Measurements from ENCODE around the gene GAD1.

Gene GAD1

DNA sequence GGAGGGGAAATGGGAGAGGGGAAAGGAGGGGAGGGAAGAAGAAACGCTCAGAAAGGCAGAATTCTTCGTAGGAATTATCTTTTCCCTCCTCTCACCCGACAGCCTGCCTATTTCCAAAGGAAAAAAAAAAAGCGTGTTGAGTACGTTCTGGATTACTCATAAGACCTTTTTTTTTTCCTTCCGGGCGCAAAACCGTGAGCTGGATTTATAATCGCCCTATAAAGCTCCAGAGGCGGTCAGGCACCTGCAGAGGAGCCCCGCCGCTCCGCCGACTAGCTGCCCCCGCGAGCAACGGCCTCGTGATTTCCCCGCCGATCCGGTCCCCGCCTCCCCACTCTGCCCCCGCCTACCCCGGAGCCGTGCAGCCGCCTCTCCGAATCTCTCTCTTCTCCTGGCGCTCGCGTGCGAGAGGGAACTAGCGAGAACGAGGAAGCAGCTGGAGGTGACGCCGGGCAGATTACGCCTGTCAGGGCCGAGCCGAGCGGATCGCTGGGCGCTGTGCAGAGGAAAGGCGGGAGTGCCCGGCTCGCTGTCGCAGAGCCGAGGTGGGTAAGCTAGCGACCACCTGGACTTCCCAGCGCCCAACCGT is at the start of gene GAD1:
Gene GAD1, plus strand, starts transcription at position 384 of the 589 bp plus-strand sequence. CDS start 1,705 bp downstream, outside the sequence.
- peak in 1 of 2 donors; percentile 58 for DNase-seq (ENCODE audit: low read depth in 1 of 2, low spot score in 1 of 2)

DNA sequence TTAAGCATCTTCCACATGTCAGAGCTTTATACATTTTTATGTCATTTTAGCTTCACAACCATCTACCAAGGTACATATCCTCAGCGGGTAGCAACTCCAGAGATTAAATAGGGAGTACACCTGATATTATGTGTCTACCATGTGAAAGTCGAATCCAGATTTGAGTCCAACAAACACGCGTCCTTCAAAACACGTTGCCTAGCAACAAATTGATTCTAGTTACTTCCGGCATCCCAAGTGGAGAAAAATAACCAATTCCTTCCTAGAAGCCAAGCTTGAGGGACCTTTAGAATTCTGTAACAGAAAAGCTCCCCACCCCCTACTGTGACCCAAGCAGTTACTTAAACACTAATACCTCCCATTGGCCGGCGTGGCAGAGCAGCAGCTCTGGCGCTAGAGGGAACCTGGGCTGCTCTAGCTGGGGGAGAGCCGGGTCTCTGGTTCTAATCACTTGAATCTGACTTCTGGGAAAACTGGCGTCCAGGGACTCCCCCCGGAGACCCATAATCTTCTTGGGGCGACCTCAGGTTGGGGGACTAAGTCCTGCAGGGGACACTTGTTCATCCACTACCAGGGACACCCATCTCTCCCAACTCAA is 46.6 kb upstream of the GAD1 start, which contains the start of gene ERICH2:
Gene ERICH2, plus strand, starts transcription at position 371 of the 598 bp plus-strand sequence. CDS start 304 bp downstream, outside the sequence.
- no peak for DNase-seq (ENCODE audit: low read depth in 1 of 2, low spot score in 1 of 2)

DNA sequence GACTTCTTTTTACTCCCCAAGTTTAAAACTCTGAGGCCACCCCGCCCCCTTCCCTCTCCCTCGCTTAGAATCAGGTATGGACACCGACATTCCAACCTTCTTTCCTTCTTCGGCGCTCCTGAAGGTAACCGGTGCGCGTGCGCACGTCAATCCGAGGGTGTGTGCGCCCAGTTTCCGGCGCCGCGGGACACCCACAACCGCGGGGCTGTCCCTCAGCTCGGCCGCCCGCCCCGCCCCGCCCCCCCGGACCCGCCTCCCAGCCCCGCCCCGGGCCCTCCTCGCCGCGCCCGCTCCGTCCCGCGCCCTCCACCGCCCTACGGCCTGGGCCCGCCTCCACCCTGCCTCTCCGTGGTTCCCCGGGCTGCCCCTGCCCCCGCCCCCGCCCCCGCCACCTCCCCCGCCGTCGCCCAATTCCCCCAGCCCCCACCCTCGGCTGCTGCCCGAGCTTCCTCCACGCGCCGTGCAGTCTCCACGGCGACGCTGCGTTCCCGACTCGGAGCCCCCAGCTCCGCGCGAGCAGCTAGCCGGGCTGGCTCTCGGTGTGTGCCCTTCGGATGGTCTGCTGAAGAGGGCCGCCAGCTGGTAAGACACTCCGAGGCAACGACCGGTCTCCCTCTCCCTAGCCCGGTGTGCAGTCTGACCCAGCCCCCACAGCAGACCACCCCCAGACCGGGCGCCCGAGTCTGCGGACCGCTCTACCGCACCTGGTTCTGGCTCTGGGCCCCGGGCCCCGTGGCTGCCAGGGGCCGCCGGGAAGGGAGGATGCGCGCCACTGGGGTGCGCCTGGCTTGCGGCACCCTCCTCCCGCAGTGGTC is 45.9 kb upstream of the GAD1 start:
- DNase-seq (ENCODE audit: low read depth in 1 of 2, low spot score in 1 of 2) = peak; percentile 21 to 44

DNA sequence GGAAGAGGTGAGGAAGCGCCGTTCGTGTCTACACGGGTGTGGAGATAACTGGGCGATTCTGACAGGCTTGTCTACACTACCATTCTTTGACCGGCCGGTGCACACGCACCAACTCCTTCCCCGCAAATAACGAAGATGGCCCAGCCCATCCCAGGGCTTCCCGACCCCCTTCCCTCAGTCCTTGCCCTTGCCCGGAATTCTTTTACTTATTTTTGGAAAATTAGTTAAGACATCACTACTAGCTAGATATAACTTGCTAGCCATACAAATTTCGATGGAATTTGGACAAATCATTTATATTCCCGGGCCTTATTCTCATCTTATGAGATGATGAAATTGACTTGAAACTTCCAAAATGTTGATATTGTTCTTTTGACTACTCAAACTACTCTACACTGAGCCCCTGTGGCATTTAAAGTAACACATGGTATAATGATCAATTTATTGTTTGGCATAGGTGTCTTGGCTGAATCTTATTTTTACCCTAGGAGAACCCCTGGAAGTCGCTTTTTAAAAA is 45.2 kb upstream of the GAD1 start:
- DNase-seq (ENCODE audit: low read depth in 1 of 2, low spot score in 1 of 2) = no peak

DNA sequence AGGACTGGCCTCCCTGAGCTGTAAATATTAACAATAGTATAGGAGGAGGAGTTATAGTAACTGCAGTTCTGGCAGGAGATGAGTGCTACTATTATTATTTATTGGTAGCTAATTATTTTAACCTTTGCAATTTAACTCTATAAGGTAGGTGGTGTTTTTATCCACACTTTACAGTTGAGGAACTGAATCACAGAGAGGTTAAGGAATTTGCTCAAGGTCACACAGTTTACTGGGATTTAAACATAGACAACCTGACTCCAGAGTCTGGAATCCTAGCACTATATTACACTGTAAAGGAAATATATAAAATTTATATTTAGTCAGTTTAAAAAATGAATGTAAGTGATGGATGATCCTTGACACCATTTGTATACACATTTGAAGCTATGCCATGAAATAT is 44.4 kb upstream of the GAD1 start:
- no peak for DNase-seq (ENCODE audit: low read depth in 1 of 2, low spot score in 1 of 2)

DNA sequence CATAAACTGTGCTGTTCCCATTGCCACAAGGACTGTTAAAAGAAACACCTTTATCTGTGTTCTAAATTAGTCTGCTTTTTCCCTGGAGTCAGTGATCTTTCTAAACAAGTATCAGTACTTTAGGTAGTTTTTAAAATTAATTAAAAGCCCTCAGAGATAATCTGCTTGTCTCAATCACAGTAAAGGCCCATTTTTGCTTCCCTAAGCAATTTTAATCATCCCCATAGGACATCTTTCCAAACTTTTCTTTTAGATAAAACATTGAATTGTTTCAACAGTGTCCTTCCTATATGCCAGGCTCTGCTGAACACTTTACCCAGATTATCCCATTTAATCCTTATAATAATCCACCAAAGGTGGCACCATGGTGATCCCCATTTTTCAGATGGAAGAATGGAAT is 42.6 kb upstream of the GAD1 start:
- DNase-seq (ENCODE audit: low read depth in 1 of 2, low spot score in 1 of 2) = no peak

DNA sequence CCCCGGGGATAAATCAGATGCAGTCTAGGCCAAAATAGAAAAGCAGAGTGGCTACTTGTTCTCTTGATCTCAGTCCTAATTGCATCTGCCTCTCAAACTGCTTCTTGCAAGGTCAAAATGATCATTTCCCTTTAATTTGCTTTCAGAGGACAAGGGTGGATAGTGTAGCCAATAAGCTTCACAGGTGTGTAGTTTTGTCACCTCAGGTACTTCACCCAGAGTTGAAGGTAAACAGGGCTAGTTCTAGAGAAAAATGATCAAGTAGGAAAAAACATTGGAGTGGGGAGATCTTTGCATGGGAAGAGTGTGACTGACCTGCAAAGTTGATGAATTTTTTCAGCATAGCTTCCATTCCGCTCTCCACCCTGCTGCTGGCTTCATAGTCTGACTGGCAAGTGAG is 37.8 kb upstream of the GAD1 start:
- DNase-seq (ENCODE audit: low read depth in 1 of 2, low spot score in 1 of 2) = no peak

DNA sequence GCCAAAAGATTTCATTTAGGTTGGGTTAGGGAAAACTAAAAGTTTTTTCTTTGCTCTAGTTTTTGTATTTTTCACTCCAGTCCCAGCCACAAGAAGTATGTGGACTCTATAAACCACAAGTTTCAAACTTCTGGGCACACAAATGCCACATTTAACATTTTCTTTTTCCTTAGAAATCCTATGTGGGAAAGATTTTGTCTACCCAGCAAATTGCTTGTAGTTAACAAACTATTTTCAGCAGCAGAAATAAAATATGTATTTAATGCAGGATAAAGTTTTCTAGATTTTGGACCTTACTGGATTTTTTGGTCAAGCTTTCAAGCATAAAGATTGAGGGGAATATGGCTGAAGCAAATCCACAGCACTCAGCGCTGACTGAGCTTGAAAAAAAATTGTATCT is 37.4 kb upstream of the GAD1 start:
- DNase-seq (ENCODE audit: low read depth in 1 of 2, low spot score in 1 of 2) = no peak

DNA sequence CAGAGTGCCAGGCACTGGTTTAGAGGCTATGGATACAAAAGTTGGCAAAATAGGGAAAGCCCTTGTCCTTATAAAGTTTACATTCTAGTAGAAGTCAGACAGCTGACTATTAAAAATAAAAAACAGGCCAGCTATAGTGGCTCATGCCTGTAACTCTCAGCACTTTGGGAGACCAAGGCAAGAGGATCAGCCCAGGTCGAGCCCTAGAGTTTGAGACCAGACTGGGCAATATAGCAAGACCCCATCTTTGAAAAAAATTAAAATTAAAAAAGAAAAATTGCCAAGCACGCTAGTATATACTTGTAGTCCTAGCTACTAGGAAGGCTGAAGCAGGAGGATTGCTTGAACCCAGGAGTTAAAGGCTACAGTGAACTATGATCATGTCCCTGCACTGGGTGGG is 34.0 kb upstream of the GAD1 start:
- no peak for DNase-seq (ENCODE audit: low read depth in 1 of 2, low spot score in 1 of 2)

DNA sequence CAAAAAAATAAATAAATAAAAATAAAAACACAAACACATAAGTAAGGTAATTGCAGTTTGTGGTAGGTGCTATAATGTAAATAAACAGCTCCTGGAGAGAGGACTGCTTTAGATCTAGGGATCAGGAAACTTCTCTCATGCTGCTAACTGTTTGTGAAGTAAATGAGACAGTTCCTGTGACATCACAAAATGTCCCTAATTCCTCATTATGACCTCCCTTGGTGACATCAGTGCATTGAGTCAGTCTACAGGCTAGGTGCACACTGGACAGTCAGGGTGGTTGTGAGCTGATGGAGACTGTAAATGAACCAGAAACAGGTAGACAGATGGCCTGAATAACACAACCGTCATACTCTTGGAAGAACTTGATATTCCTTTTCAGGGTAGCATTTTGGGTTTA is 33.1 kb upstream of the GAD1 start:
- DNase-seq (ENCODE audit: low read depth in 1 of 2, low spot score in 1 of 2) = no peak

DNA sequence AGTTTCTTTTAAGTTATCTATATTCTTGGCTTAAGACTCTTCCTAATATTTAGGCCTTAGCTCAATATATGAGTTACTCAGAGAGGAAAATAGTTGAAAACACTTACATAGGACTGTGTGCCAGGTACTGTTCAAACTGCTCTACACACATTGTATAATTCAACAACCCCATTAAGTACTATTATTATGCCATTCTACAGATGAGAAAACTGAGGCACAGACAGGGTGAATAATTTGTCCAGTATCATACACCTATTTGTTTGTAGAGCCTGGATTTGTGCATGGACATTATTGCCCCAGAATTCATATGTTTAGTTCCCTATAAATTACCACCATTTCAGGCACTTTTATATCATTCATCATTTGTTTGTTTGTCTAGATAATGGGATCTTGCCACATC is 17.7 kb upstream of the GAD1 start:
- no peak for DNase-seq (ENCODE audit: low read depth in 1 of 2, low spot score in 1 of 2)

DNA sequence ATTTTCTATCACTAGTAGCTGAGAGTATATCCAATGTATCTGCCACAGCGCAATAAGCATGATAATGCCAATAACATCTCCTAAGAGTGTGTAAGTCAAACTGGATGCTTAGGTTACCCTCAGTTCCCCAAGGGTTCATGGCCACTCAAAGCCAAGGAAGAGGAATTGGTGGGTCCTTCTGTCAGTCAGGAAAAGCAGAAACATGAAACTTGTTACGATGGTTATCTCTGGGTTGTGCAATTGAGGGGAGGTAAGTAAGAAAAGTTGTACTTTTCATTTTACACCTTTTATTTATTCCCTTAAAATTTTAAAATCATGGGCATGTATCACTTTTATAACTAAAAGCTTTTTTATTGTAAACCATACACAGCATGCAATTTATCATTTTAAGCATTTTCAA is 10.1 kb upstream of the GAD1 start:
- no peak for DNase-seq (ENCODE audit: low read depth in 1 of 2, low spot score in 1 of 2)

DNA sequence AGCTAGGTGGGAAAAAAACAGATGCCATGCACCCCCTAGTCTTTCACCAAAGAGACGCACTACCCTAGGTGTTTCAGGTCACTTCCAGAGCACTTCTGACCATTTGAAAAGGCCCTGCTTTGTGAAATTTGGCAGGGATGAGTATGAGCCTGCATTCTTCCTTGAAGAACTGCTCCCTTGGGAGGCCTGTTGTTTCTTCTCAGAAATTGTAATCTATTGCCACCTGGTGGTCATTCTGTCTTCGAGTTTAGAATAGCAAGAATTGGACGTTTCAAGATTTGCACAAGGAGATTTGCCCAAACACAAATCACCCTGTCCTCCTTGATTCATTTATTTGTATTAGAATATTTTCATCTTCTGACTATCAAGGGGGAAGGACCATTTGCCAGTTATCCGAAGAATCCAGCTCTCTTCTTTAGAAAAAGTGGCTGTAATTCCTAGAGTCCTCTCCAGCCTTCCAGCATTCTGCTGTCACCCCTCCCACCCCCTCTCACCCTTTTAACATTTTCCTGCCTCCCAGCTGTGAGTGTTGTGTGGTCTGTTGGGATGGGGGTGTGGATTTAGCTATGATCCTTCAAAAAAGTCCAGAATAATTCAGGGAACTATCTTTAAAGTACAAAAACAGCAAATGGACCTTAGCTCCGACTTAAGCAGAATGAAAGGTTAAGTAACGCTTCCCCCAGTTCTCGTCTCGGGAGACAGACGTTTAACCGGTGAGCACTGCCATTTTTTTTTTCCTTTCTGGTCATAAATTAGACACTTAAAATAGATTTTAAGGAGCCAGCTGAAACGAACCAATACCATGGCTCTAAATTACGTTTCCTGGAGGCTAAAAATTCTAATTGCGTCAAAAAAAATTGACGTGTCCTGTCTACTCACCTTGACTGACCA is 3.7 kb upstream of the GAD1 start:
- DNase-seq (ENCODE audit: low read depth in 1 of 2, low spot score in 1 of 2) = no peak

DNA sequence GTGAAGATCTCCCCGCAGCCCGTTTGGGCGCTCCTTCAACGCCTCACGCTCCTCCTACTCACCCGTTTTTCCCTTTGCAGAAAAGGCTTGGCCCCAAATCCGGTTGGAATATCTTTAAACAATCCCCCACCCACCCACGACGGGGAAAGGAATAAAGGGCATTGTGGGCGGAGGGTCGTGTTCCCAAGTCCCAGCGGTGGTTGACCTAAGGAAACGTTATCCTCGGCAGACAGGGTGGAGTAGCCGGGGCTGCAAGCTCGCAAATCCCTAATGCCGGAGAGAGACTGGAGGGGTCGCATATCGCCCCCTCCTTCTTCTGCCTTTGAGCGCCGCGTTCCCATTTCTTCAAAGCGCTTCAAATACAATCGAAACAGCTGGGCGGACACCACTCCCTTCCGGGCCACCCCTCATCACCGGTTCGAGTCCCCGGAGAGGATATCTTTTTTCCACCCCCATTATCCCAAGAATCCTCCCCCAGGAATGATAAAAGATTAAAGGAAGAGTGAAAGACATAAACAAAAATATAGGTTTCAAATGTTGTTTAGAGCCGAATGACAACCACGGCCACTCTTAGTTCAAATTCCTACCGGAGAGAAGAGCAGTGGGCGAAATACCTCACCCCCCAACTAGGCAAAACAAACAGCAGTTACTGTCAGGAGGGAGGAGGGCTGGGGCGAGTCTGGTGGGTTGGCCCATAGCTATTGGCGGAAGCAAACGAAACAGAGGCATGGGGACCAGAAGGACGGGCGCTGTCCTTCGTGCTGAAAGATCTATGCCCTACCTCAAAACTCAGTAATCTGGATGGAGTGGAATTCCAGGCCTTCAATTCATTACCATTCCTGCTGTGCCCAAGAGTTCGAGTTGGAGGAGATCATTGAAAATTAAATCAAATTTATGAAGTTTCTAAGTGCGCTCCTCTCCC is 2.8 kb upstream of the GAD1 start:
- DNase-seq (ENCODE audit: low read depth in 1 of 2, low spot score in 1 of 2) = no peak

DNA sequence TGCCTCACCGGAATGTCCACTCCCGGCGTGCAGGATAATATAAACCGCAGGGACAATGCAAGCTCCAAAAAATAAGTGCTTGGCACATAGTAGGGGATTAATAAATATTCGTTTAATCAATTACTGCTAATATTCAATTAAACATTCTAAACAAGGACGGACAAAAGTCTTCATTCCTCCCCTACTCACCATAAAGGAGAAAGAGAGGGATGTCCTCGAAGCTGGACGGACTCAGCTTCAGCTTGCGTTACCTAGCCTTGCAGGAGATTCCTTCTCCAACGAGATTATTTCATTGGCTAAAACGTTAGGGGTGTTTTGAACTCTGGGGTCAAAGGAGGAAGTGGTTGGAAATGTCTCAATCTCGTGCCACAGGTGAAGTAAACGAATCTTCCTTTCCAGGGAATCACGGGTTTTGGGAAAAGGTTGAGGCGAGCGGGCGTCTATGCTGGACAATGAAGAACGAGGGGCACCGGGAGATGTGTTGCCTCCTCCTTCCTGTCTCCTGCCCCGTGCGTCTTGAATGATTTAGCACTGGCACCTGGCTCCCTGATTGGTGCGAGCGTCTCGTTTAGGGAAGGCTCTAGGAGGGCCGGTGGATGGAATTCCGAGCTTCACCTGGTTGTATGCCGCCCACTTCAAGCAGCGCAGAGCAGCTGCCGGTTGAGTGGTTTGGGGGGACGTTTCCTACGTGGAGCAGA is 2.0 kb upstream of the GAD1 start:
- no peak for DNase-seq (ENCODE audit: low read depth in 1 of 2, low spot score in 1 of 2)

DNA sequence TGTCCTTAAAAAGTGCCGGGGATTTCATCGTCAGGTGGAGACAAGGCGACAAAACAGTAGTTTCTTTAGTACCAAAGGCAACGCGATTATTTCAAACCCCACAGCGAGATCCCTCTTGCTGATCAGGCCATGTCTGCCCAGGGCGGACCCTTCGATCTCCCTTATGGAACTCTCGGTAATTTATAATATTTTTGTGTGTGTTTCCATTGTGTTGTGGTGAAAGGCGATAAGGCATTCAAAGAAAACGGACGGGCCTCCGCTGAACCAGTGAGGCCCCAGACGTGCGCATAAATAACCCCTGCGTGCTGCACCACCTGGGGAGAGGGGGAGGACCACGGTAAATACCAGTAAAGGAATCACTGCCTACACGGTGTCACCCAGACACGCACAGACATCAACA is 1.4 kb upstream of the GAD1 start:
- DNase-seq (ENCODE audit: low read depth in 1 of 2, low spot score in 1 of 2) = no peak

DNA sequence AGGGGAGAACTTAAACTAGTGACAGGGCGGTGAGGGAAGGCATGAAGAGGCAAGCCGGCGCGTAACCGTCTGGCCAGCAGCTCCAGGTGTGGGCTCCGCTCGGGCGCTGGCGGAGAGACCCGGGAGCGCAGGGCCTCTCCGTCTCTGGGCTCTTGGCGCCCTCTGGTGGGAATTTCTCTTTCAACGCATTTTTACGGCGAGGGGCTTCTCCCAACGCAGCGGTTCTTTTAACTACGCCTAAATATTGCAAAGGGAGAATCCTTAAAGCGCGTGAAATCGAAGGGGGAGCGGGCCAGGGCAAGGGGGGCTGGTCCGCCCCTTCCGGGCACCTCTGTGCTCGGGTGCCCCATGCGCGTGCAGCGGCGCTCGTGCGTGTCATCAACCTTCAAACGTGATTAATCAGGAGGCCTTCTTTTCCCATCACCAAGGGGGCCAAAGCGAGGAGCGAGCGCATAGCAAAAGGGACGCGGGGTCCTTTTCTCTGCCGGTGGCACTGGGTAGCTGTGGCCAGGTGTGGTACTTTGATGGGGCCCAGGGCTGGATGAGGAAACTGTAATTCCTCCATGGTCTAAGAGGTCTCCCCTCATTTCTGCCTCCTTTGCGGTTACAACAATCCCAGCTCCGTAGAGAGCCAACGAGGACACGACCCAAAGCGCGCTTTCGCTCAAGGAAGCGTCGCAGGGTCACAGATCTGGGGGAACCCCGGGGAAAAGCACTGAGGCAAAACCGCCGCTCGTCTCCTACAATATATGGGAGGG is 762 bp upstream of the GAD1 start:
- peak; percentile 30 to 44 for DNase-seq (ENCODE audit: low read depth in 1 of 2, low spot score in 1 of 2)

DNA sequence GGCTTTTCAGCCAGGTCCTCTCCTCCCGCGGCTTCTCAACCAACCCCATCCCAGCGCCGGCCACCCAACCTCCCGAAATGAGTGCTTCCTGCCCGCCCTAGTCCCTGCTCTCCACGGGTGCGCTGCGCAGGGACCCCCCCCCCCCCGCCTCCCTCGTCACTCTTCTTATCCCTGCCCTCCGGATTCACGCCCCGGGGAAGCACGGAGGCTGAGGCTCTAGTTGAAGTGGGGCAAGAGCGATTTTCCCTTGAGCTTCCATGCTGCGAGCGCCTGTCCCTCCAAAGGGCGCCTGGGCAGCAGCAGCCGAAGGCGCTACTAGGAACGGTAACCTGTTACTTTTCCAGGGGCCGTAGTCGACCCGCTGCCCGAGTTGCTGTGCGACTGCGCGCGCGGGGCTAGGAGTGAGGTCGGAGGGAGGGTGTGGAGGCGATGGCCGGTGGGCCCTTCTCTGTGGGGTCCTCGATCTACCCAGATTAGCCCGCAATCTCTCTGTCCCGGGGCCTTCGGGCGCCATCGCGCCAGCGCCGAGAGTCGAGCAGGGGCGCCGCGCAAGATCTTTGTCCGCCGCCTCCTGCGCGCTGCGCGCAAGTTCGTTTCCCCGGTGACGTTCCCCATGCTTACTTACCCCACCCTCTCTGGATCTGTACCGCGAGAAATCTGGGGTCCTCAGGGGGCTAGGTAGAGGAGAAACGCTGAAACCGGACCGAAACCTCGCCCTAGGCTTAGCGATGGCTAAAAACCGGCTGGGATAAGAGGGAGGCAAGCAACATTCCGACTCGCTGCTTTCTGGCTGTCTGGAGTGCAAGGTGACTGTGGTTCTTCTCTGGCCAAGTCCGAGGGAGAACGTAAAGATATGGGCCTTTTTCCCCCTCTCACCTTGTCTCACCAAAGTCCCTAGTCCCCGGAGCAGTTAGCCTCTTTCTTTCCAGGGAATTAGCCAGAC is 677 bp downstream of the GAD1 start:
- DNase-seq (ENCODE audit: low read depth in 1 of 2, low spot score in 1 of 2) = no peak
